Thyroid gland (tissue), 4 donors: ENCODE results near the gene MAP7D1. TPM values are rescaled to one million over a fixed set of nuclear protein-coding genes. Genes with fewer than 3 reads are reported as not detected.

Experiments
- DNase-seq, 2 donors: peaks; one replicate each; pipeline ENCODE4 v3.0.0-alpha.2; 2019
- H3K27ac ChIP-seq, 3 donors: fragments of 200-600 bp; sonication (generic); 1 replicate in 2 of 3; 2 replicates in 1 of 3; pipeline ENCODE4 v1.5.1; 2016 to 2019; ENCODE audit warnings: mild to moderate bottlenecking in 1 of 3, moderate library complexity in 1 of 3
- H3K27me3 ChIP-seq: fragments of 200-600 bp; sonication (generic); one replicate; pipeline ENCODE4 v1.5.1; 2019
- H3K36me3 ChIP-seq, 2 donors: fragments of 200-600 bp; sonication (generic); one replicate each; pipeline ENCODE4 v1.5.1; 2016 to 2019
- H3K4me1 ChIP-seq, 2 donors: fragments of 200-600 bp; sonication (generic); one replicate each; pipeline ENCODE4 v1.5.1; 2017 to 2019
- H3K4me3 ChIP-seq, 3 donors: fragments of 200-600 bp; sonication (generic); replicated peaks in 1 of 3; 1 replicate in 2 of 3; 2 replicates in 1 of 3; pipeline ENCODE4 v1.5.1; 2016; ENCODE audit warnings: mild to moderate bottlenecking in 1 of 3
- H3K9me3 ChIP-seq: fragments of 200-600 bp; sonication (generic); one replicate; pipeline ENCODE4 v1.5.1; 2017
- CTCF ChIP-seq, 6 experiments: fragments of 200-600 bp in 3 of 6; fragments of 450-650 bp in 3 of 6; sonication (generic) in 3 of 6; IDR thresholded peaks; one replicate each; pipeline ENCODE4 v1.5.1; 2016 to 2019; ENCODE audit warnings: antibody characterized with exemption in 6 of 6, mild to moderate bottlenecking in 2 of 6, inconsistent platforms in 1 of 6, moderate library complexity in 1 of 6
- POLR2A ChIP-seq, 2 donors: fragments of 450-650 bp; IDR thresholded peaks; one replicate each; pipeline ENCODE4 v1.6.1; 2017; ENCODE audit warnings: antibody characterized with exemption in 2 of 2, mild to moderate bottlenecking in 2 of 2, moderate library complexity in 1 of 2
- WGBS, 2 donors: methylation state at CpG; one replicate each; pipeline ENCODE4 v1.1.5; 2017; 5-methylcytosine and 5-hydroxymethylcytosine counted together
- intact Hi-C: fragments of 100-400 bp; cut with DNase I; formaldehyde crosslinking; loops from one replicate; pipeline ENCODE4 v1.15.1; 2023
- total RNA-seq, 4 donors: library from RNA; depleted of rRNA; stranded (reverse); fragments of >200 nt; gene quantifications; one replicate each; pipeline ENCODE4 v1.2.3, GENCODE V29; 2016

The MAP7D1 gene
- total RNA-seq, 4 donors from 2014 or later = 63.6 to 75.0 (median 68.7) TPM

- H3K4me1 ChIP-seq = peaks cover 47 to 92% of the 10 kb centered on the region in 2 donors
- 100% methylated on average over 1 of the region's 1 CpG for WGBS, 2 donors
- no peak for DNase-seq
- no peak for TF ChIP-seq CTCF (IDR thresholded peaks at IDR 0.05)
- no peaks in the 10 kb centered on the region for H3K9me3 ChIP-seq
- no peak overlapping the region for H3K4me3 ChIP-seq
- intact Hi-C loops = no loop called here
- H3K27ac ChIP-seq = peak overlapping the region; percentile 36 to 90 (median 84)
- no peaks in the 10 kb centered on the region for H3K27me3 ChIP-seq
- no peaks in the 10 kb centered on the region for H3K36me3 ChIP-seq
These were observed 6.8 kb downstream of the MAP7D1 start for GRCh38 chr1:36162680-36163239.

- Histone ChIP-seq H3K36me3 (no peaks in the 10 kb centered on the region), H3K4me3 (no peak overlapping the region), H3K27ac (peak overlapping the region; percentile 36 to 90 (median 84)), H3K27me3 (no peaks in the 10 kb centered on the region), H3K4me1 (peaks cover 40 to 88% of the 10 kb centered on the region in 2 donors), H3K9me3 (no peaks in the 10 kb centered on the region)
- TF ChIP-seq POLR2A (IDR thresholded peaks at IDR 0.05) (no peak), CTCF (IDR thresholded peaks at IDR 0.05) (no peak)
- DNase-seq = no peak
- intact Hi-C loops = no loop called here
These were observed 7.5 kb downstream of the MAP7D1 start for GRCh38 chr1:36163426-36163825.

GRCh38 chr1:36164361-36164760 is 8.4 kb downstream of the MAP7D1 start:
- H3K27ac ChIP-seq = peak overlapping the region in 2 of 3 donors; percentile 28 to 90
- no peak for DNase-seq
- H3K9me3 ChIP-seq = no peaks in the 10 kb centered on the region
- no peaks in the 10 kb centered on the region for H3K27me3 ChIP-seq
- TF ChIP-seq POLR2A (IDR thresholded peaks at IDR 0.05) (no peak), CTCF (IDR thresholded peaks at IDR 0.05) (no peak)
- H3K36me3 ChIP-seq = no peaks in the 10 kb centered on the region
- no peak overlapping the region for H3K4me3 ChIP-seq
- intact Hi-C loops = no loop called here
- peaks cover 42 to 86% of the 10 kb centered on the region in 2 donors for H3K4me1 ChIP-seq
- WGBS, 2 donors = 64 to 65% methylated on average over 2 of the region's 2 CpGs

GRCh38 chr1:36165145-36165544 is 9.2 kb downstream of the MAP7D1 start:
- intact Hi-C loops = no loop called here
- DNase-seq = no peak
- 94 to 100% methylated on average over 1 of the region's 1 CpG for WGBS, 2 donors
- no peaks in the 10 kb centered on the region for H3K36me3 ChIP-seq
- no peak overlapping the region for H3K27ac ChIP-seq
- no peak for TF ChIP-seq CTCF (IDR thresholded peaks at IDR 0.05)
- TF ChIP-seq POLR2A (IDR thresholded peaks at IDR 0.05) = no peak
- H3K27me3 ChIP-seq = no peaks in the 10 kb centered on the region
- peaks cover 50 to 86% of the 10 kb centered on the region in 2 donors for H3K4me1 ChIP-seq
- no peak overlapping the region for H3K4me3 ChIP-seq
- H3K9me3 ChIP-seq = no peaks in the 10 kb centered on the region

GRCh38 chr1:36166136-36166535 is 10.2 kb downstream of the MAP7D1 start:
- no peak for DNase-seq
- TF ChIP-seq POLR2A (IDR thresholded peaks at IDR 0.05) = no peak
- no peak for TF ChIP-seq CTCF (IDR thresholded peaks at IDR 0.05)
- peaks cover 53 to 86% of the 10 kb centered on the region in 2 donors for H3K4me1 ChIP-seq
- H3K4me3 ChIP-seq = no peak overlapping the region
- WGBS, 2 donors = 72 to 81% methylated on average over 4 of the region's 4 CpGs
- H3K27ac ChIP-seq = peak overlapping the region in 2 of 3 donors; percentile 7 to 15
- H3K9me3 ChIP-seq = no peaks in the 10 kb centered on the region
- intact Hi-C loops = no loop called here
- no peaks in the 10 kb centered on the region for H3K27me3 ChIP-seq
- H3K36me3 ChIP-seq = peaks cover 1 to 2% of the 10 kb centered on the region in 2 donors
